Sigmoid colon (tissue), 7 donors: ENCODE measurements around the gene ALPG. TPM values are rescaled to one million over a fixed set of nuclear protein-coding genes. Genes with fewer than 3 reads are reported as not detected.

Source experiments
- DNase-seq: peaks from one replicate; pipeline ENCODE4 v3.0.0-alpha.2; 2019
- H3K27ac ChIP-seq, 4 donors: fragments of 200-600 bp; sonication (generic); one replicate each; pipeline ENCODE4 v1.5.1; 2016 to 2019; ENCODE audit warnings: mild to moderate bottlenecking in 1 of 4
- H3K27me3 ChIP-seq, 3 donors: fragments of 200-600 bp; sonication (generic); one replicate each; pipeline ENCODE4 v1.5.1; 2019; ENCODE audit warnings: mild to moderate bottlenecking in 1 of 3
- H3K36me3 ChIP-seq, 4 donors: fragments of 200-600 bp; sonication (generic); one replicate each; pipeline ENCODE4 v1.5.1; 2016 to 2019
- H3K4me1 ChIP-seq, 4 donors: fragments of 200-600 bp; sonication (generic); one replicate each; pipeline ENCODE4 v1.5.1; 2017 to 2019
- H3K4me3 ChIP-seq, 4 donors: fragments of 200-600 bp; sonication (generic); one replicate each; pipeline ENCODE4 v1.5.1; 2017 to 2019; ENCODE audit warnings: mild to moderate bottlenecking in 2 of 4, moderate library complexity in 1 of 4
- H3K9me3 ChIP-seq, 4 donors: fragments of 200-600 bp in 3 of 4; sonication (generic) in 3 of 4; one replicate each; pipeline versions ENCODE4 v1.5.1 to v1.6.1; 2013 to 2019
- EP300 ChIP-seq, 4 donors: sonication (generic); formaldehyde crosslinking; IDR thresholded peaks; one replicate each; pipeline ENCODE4 v1.6.1; 2017; ENCODE audit warnings: antibody characterized with exemption in 4 of 4
- POLR2A ChIP-seq, 2 donors: fragments of 450-650 bp; IDR thresholded peaks; one replicate each; pipeline ENCODE4 v1.6.1; 2016; ENCODE audit warnings: antibody characterized with exemption in 2 of 2, mild to moderate bottlenecking in 2 of 2, moderate library complexity in 2 of 2
- POLR2AphosphoS5 ChIP-seq, 4 donors: sonication (generic); formaldehyde crosslinking; IDR thresholded peaks; one replicate each; pipeline ENCODE4 v1.6.1; 2017; ENCODE audit warnings: antibody characterized with exemption in 4 of 4
- WGBS, 2 donors: extraction: QIAGEN DNeasy Blood & Tissue Kit; methylation state at CpG; one replicate each; pipeline ENCODE4 v1.1.7; 2013; 5-methylcytosine and 5-hydroxymethylcytosine counted together
- intact Hi-C: fragments of 100-400 bp; cut with DNase I; formaldehyde crosslinking; loops from one replicate; pipeline ENCODE4 v1.15.1; 2023
- polyA plus RNA-seq, 3 donors: library from polyadenylated mRNA; stranded (reverse); fragments of 200-250 nt; gene quantifications; one replicate each; pipeline ENCODE4 v1.2.3, GENCODE V29; 2013
- total RNA-seq, 4 donors: library from RNA; depleted of rRNA; stranded (reverse); fragments of >200 nt; gene quantifications; one replicate each; pipeline ENCODE4 v1.1.0, GENCODE V29; 2016
- TF ChIP-seq, protein P1 (sequence below), 4 experiments: fragments of 450-650 bp in 3 of 4; fragments of 200-600 bp in 1 of 4; IDR thresholded peaks; one replicate each; pipeline ENCODE4 v1.5.1; 2016 to 2019; ENCODE audit warnings: antibody characterized with exemption in 4 of 4, mild to moderate bottlenecking in 3 of 4, moderate library complexity in 2 of 4
- donor health status: healthy with polysubstance abuse.
- donor health status: Bipolar disorder and iron deficiency.
- donor health status: healthy.

ALPG gene
- total and polyA plus RNA-seq, 7 donors, result 0.10 TPM; not detected in 6

DNA sequence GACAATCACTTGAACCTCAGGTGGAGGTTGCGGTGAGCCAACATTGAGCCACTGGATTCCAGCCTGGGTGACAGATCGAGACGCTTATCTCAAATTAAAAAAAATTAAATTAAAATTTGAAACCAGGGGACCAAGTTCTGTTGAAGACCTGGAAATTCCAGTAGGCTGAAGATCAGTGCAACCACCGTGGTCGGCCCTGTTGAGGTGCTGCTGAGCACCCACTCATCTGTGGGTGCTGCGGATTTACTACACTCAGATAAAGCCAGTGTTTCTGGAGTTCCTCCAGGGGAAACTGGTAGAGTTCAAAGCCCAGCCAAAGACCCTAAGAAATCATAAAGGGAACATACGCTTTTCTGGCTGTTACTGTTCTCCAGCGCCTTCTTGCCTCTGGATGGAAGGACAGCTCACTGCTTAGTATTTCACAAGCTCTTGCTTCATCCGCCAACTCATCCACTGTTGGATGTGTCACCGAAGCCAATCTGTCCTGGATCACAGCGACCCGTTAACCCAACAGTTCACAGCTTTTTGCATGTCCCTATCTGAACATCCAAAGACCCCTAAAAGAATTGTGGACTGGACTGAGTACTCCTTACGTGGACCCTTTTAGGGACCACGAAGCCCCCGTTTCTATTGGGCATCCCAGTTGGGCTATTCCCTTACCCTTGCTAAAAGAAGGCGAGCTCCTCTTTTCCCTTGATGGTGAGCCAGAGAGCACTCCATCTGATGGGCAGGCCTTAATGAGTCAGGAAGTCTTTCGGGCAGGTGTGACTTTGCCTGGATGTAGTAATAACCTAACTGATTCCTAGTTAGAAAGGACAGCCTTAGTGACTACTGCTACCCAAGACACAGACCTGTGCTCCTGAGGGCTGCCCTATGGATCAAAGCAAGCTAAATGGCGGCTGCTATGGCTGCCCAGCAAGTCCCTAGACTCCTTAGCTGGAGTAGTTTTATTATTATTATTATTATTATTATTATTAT lies 34.1 kb upstream of the ALPG start:
- Histone ChIP-seq H3K36me3 (no peaks in the 10 kb centered on the region), H3K27me3 (peaks cover 0 to 4% (median 0%) of the 10 kb centered on the region in 3 donors), H3K4me1 (no peaks in the 10 kb centered on the region), H3K27ac (no peak overlapping the region), H3K4me3 (no peak overlapping the region), H3K9me3 (no peaks in the 10 kb centered on the region)
- TF ChIP-seq POLR2AphosphoS5 (IDR thresholded peaks at IDR 0.05), result no peak
- intact Hi-C loops, result no loop called here
- DNase-seq, result peak; percentile 43
- 92 to 95% methylated on average over 18 of the region's 18 CpGs for WGBS, 2 donors

DNA sequence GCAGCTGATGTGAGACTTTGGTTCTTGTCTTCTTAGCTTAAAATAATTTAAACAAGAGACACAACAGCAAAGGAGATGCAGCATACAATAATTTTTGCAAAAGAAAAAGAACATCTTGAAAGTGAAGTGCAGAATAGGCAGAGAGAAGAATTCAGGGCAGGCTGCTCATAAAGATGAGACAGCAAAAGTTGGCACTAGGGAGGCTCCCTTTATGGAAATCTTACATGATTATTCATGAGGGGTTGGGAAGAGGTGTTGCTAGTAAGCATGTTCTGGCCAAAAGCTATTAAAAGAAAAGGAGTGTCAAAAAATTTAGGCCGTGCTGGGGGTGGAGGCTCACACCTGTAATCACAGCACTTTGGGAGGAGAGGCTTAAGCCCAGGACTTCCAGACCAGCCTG lies 32.3 kb upstream of the ALPG start:
- WGBS, 2 donors, result 71 to 82% methylated on average over 1 of the region's 1 CpG
- H3K4me1 ChIP-seq, result no peaks in the 10 kb centered on the region

DNA sequence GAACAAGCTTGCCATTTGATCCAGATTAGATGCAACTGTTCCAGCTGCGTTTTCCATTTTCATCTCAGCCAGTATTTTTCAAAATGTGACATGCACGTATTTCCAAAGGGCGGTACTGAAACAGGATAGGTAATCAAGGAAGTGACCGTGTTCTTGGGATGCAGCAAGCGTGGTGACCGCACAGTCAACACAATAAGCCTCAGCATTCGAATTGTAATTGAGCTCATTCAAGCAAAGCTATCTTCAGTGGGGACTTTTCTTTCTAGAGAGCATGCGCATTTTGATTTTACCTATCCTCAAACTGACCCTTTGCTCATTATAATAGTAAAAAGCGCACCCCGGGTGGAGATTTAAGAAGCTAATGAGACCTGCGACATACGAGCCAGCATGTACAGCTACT lies 31.5 kb upstream of the ALPG start:
- 82 to 83% methylated on average over 12 of the region's 12 CpGs for WGBS, 2 donors
- no peaks in the 10 kb centered on the region for H3K4me1 ChIP-seq
- intact Hi-C loops, result no loop called here
- H3K27ac ChIP-seq, result no peak overlapping the region
- no peaks in the 10 kb centered on the region for H3K36me3 ChIP-seq
- no peaks in the 10 kb centered on the region for H3K9me3 ChIP-seq
- H3K4me3 ChIP-seq, result no peak overlapping the region
- peaks cover 0 to 4% (median 0%) of the 10 kb centered on the region in 3 donors for H3K27me3 ChIP-seq
- TF ChIP-seq, protein P1, sequence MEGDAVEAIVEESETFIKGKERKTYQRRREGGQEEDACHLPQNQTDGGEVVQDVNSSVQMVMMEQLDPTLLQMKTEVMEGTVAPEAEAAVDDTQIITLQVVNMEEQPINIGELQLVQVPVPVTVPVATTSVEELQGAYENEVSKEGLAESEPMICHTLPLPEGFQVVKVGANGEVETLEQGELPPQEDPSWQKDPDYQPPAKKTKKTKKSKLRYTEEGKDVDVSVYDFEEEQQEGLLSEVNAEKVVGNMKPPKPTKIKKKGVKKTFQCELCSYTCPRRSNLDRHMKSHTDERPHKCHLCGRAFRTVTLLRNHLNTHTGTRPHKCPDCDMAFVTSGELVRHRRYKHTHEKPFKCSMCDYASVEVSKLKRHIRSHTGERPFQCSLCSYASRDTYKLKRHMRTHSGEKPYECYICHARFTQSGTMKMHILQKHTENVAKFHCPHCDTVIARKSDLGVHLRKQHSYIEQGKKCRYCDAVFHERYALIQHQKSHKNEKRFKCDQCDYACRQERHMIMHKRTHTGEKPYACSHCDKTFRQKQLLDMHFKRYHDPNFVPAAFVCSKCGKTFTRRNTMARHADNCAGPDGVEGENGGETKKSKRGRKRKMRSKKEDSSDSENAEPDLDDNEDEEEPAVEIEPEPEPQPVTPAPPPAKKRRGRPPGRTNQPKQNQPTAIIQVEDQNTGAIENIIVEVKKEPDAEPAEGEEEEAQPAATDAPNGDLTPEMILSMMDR (IDR thresholded peaks at IDR 0.05), result no peak
- no peak for TF ChIP-seq POLR2A (IDR thresholded peaks at IDR 0.05)
- TF ChIP-seq EP300 (IDR thresholded peaks at IDR 0.05), result no peak
- no peak for TF ChIP-seq POLR2AphosphoS5 (IDR thresholded peaks at IDR 0.05)
- DNase-seq, result peak; percentile 42

More for the DNA sequence above, 32.3 kb upstream of the ALPG start:
- DNase-seq, result peak; percentile 13
- Histone ChIP-seq H3K27ac (no peak overlapping the region), H3K9me3 (no peaks in the 10 kb centered on the region), H3K27me3 (no peaks in the 10 kb centered on the region), H3K4me3 (no peak overlapping the region), H3K36me3 (no peaks in the 10 kb centered on the region)
- TF ChIP-seq, protein P1 (IDR thresholded peaks at IDR 0.05), result no peak
- TF ChIP-seq EP300 (IDR thresholded peaks at IDR 0.05), result no peak
- TF ChIP-seq POLR2AphosphoS5 (IDR thresholded peaks at IDR 0.05), result no peak
- no peak for TF ChIP-seq POLR2A (IDR thresholded peaks at IDR 0.05)
- intact Hi-C loops, result no loop called here

DNA sequence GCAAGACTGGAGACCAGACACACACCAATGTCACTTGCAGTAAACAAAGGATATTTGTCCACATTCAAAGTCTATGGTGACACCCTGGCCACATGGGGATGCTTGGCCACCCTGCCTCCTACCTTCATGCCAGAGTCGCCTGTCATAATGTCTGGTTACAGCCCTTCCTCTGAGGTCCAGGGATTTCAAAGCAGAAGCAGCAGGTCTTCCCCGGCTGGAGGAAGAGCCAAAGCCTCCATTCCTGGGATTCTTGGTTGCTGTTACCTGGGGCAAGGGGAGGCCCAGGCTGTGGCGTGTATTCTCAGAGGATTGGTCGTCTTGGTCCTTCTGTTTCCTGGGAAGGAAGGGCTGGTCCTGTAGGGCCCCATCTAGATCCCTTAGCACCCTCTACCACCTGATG lies 30.4 kb upstream of the ALPG start:
- H3K4me1 ChIP-seq, result no peaks in the 10 kb centered on the region
- WGBS, 2 donors, result 87% methylated on average over 4 of the region's 4 CpGs
- H3K9me3 ChIP-seq, result no peaks in the 10 kb centered on the region
- H3K27ac ChIP-seq, result no peak overlapping the region
- intact Hi-C loops, result no loop called here
- peaks cover 0 to 11% (median 0%) of the 10 kb centered on the region in 3 donors for H3K27me3 ChIP-seq
- no peak overlapping the region for H3K4me3 ChIP-seq
- peak; percentile 5 for DNase-seq
- no peak for TF ChIP-seq POLR2AphosphoS5 (IDR thresholded peaks at IDR 0.05)
- TF ChIP-seq POLR2A (IDR thresholded peaks at IDR 0.05), result no peak
- TF ChIP-seq EP300 (IDR thresholded peaks at IDR 0.05), result no peak
- TF ChIP-seq, protein P1 (IDR thresholded peaks at IDR 0.05), result no peak
- no peaks in the 10 kb centered on the region for H3K36me3 ChIP-seq

DNA sequence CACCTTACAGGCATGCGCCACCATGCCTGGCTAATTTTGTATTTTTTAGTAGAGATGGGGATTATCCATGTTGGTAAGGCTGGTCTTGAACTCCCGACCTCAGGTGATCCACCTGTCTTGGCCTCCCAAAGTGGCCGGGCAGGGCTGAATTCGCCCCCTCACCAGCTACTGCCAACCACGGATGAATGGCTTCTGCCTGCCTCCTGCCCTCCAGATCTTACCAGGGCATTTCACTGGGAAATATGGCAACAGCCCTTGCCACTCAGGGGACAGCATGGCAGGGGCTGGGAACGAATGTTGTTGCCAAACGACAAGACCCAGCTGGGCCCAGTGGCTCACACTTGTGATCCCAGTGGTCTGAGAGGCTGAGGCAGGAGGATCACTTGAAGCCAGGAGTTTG lies 29.9 kb upstream of the ALPG start:
- Histone ChIP-seq H3K36me3 (no peaks in the 10 kb centered on the region), H3K27ac (no peak overlapping the region), H3K9me3 (no peaks in the 10 kb centered on the region), H3K4me1 (no peaks in the 10 kb centered on the region), H3K27me3 (peaks cover under 1 to 16% (median 2%) of the 10 kb centered on the region in 3 donors), H3K4me3 (no peak overlapping the region)
- intact Hi-C loops, result no loop called here
- TF ChIP-seq, protein P1 (IDR thresholded peaks at IDR 0.05), result no peak
- TF ChIP-seq POLR2A (IDR thresholded peaks at IDR 0.05), result no peak
- no peak for TF ChIP-seq EP300 (IDR thresholded peaks at IDR 0.05)
- no peak for TF ChIP-seq POLR2AphosphoS5 (IDR thresholded peaks at IDR 0.05)
- DNase-seq, result peak; percentile 35
- 79 to 87% methylated on average over 7 of the region's 7 CpGs for whole genome bisulfite sequencing, 2 donors
